Lower leg skin (tissue), 3 donors: ENCODE measurements around the gene SNAP23.

ENCODE experiments used
- POLR2A ChIP-seq, 2 donors: fragments of 450-650 bp; IDR thresholded peaks; one replicate each; pipeline ENCODE4 v1.6.1; 2016 to 2017; ENCODE audit warnings: antibody characterized with exemption in 2 of 2, mild to moderate bottlenecking in 1 of 2, moderate library complexity in 1 of 2
- TF ChIP-seq, protein P1 (sequence below), 3 donors: fragments of 450-650 bp; IDR thresholded peaks; one replicate each; pipeline ENCODE4 v1.5.1; 2016; ENCODE audit warnings: antibody characterized with exemption in 3 of 3, mild to moderate bottlenecking in 3 of 3, moderate library complexity in 2 of 3

DNA sequence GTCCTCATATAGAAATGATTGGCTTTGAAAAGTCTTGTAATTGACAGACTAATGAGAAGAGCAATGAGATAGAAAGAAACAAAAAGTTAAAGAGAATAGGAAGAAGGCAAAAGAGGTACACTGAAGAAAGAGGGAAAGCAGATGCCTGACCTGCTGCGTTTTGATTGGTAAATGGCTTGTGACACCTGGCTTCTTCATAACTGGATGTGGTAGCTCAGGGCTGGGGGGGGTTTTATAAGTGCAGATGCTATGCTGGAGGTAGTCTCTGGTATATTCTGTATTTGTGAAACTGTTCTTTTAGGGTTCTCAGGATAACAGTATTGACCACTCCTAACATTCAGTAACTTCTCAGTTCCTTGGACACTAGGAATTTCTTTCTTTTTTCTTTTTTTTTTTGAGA, 81.3 kb downstream of the SNAP23 start:
- TF ChIP-seq POLR2A (IDR thresholded peaks at IDR 0.05) = no peak
- TF ChIP-seq, protein P1, sequence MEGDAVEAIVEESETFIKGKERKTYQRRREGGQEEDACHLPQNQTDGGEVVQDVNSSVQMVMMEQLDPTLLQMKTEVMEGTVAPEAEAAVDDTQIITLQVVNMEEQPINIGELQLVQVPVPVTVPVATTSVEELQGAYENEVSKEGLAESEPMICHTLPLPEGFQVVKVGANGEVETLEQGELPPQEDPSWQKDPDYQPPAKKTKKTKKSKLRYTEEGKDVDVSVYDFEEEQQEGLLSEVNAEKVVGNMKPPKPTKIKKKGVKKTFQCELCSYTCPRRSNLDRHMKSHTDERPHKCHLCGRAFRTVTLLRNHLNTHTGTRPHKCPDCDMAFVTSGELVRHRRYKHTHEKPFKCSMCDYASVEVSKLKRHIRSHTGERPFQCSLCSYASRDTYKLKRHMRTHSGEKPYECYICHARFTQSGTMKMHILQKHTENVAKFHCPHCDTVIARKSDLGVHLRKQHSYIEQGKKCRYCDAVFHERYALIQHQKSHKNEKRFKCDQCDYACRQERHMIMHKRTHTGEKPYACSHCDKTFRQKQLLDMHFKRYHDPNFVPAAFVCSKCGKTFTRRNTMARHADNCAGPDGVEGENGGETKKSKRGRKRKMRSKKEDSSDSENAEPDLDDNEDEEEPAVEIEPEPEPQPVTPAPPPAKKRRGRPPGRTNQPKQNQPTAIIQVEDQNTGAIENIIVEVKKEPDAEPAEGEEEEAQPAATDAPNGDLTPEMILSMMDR (IDR thresholded peaks at IDR 0.05) = no peak
